ENCODE measurements around the gene OSBPL8.

DNA sequence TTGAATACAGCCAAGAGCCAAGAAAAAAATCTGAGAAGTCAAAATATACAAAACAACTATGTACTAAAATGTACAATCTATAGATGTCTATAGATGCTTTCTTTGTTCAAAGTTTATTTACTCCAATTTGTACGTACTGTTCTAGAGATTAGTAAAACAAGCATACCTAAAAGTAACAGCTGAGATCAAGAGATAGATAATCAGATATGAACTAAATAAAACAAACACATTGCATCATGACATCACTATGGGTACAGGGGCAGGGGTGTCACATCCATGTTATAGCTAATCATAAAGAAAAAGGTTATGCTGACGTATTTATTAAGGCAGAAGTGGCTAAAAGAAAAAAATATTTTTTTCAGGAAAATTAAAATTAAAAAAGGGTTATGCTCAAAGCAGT lies 139.3 kb downstream of the OSBPL8 start:
- no peak for TF ChIP-seq RXRA (IDR thresholded peaks at IDR 0.05; ENCODE audit: insufficient read depth, low read depth, low read length)
- no peak for TF ChIP-seq POLR2A (IDR thresholded peaks at IDR 0.05; ENCODE audit: control extremely low read depth in 1 of 2, low read depth in 2 of 2, low read length in 2 of 2)
- TF ChIP-seq EGR1 (IDR thresholded peaks at IDR 0.05; ENCODE audit: borderline replicate concordance, low read depth, low read length): no peak
- TF ChIP-seq, protein P1, sequence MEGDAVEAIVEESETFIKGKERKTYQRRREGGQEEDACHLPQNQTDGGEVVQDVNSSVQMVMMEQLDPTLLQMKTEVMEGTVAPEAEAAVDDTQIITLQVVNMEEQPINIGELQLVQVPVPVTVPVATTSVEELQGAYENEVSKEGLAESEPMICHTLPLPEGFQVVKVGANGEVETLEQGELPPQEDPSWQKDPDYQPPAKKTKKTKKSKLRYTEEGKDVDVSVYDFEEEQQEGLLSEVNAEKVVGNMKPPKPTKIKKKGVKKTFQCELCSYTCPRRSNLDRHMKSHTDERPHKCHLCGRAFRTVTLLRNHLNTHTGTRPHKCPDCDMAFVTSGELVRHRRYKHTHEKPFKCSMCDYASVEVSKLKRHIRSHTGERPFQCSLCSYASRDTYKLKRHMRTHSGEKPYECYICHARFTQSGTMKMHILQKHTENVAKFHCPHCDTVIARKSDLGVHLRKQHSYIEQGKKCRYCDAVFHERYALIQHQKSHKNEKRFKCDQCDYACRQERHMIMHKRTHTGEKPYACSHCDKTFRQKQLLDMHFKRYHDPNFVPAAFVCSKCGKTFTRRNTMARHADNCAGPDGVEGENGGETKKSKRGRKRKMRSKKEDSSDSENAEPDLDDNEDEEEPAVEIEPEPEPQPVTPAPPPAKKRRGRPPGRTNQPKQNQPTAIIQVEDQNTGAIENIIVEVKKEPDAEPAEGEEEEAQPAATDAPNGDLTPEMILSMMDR (IDR thresholded peaks at IDR 0.05; ENCODE audit: control extremely low read depth in 1 of 3, insufficient read depth in 1 of 3, low read depth in 1 of 3, low read length in 3 of 3): no peak
- no peak for TF ChIP-seq TEAD4 (IDR thresholded peaks at IDR 0.05; ENCODE audit: low read depth, low read length)
- TF ChIP-seq RNF2 (IDR thresholded peaks at IDR 0.05; ENCODE audit: borderline replicate concordance, low read depth, low read length, missing control alignments, poor library complexity, severe bottlenecking): no peak
- TF ChIP-seq YY1 (IDR thresholded peaks at IDR 0.05; ENCODE audit: low read depth, low read length): no peak
- no peak for TF ChIP-seq SP4 (IDR thresholded peaks at IDR 0.05; ENCODE audit: low read length)
- no peak for TF ChIP-seq SP1 (IDR thresholded peaks at IDR 0.05; ENCODE audit: low read depth, low read length)

Data from H1 (cell line).